HG03575 (cell line): ENCODE data around the gene MRPL11.
"Not testable (repeated sequence)": the region's sequence is repeated elsewhere in the genome, so short reads cannot be mapped to it uniquely, and the experiment has no call there.

Source experiments
- ATAC-seq: cut with Tn5 transposase; IDR thresholded peaks from one replicate; pipeline ENCODE4 v1.9.1; 2021; ENCODE audit not compliant: unreplicated experiment, insufficient number of reproducible peaks, low FRiP score; ENCODE audit errors: extremely low read depth

The MRPL11 gene

GRCh38 chr11:66468691-66469090 is 30.0 kb upstream of the MRPL11 start:
- ATAC-seq, result no peak

DNA sequence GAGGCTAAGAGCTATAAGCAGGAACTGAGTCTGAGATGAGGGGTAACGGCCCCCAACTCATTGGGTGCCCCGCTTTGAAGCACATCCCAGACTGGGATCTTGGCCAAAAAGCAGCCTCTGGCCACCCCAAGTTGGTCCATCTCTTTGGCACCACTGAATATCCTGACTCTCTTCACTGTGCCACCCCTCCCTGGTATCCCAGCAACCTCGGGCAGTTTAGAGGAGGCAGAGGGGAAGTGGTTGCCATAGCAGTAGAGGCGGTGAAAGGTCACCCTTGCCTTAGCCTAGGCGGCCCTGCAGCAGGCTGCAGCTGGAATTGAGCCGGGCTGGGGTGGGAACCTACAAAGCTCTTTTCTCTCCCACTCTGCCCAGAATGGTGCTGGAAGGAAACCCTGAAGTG is 29.1 kb upstream of the MRPL11 start:
- ATAC-seq, result no peak

- no peak for ATAC-seq
These were observed 28.5 kb upstream of the MRPL11 start for GRCh38 chr11:66467034-66467659.

DNA sequence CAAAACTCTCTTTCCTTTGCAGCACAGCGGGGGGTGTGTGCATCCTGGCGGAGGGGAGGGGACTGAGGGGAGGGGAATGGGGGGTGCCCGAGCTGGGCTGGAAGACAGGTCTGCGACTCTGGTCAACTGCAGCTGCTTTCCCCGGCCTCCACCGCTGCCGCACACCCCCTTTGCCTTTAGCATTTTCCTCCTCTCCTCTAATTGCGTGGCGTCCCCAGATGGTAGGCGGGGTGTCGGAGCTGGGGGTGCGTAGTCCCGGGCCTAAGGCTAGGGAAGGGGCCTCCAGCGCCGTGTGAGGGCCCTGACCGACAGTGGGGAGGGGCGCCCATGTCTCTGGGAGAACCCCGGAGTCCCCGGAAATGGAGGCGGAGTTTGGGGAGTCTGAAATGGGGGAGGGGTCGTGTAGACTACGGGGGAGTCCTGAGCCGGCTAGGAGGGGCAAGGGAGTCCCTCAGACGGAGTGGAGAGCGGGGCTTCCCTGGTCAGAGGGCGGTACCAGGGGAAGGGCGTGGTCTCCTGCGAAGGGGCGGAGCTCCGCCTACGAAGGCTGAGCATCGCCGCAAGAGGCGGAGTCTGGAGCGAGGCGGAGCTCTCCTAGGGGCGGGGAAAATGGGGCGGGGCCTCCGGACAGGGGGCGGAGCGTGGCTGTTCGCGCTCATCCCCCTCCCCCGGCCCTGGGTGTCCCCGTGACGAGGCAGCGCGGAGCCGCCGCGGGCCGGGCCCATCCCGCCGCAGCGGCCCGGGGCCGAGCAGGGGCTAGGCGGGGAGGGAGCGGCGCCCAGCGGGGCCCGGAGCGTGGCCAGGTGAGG is 27.8 kb upstream of the MRPL11 start, which contains the start of gene PELI3:
Gene PELI3 (plus strand): TSS at position 681 of the 809 bp plus-strand sequence. CDS start 1,224 bp downstream, outside the sequence.
- no peak for ATAC-seq

DNA sequence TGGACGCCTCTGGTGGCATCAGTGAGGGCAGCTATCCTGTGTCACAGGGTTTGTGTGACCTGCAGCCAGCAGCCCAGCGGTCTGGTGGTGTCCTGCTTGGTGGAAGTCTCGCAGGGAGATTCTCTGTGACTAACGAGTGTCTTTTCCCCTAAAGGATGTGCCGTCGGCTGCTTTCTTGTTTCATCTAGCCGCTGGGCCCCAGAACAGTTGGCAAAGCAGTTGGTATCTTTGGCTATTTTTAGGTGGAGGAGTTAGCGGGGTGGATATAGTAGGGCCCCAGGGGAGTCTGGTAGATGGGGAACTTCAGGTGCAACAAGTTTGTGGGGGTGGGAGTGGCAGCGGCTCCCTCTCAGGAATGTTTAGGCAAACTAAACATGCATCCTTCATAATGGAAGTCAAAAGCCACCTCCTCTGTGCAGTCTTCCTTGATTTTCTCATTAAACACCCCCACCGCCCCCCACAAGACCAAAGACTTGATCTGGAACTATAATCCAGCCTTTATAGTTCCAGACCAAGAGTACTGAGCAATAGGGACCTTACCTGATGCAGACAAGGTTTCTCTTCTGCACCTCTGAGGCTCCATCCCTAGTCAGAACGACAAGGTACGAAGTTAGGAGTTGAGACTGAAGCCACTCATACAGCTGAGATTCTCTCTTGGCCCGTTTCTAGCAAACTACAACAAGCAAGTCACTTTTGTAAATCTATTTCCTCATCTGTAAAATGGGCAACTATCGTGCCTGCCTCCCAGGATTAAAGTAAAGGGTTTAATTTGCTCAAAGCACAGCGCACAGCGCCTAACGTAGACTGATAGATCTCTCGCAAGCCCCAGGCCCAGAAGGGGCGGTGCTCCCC is 27.0 kb upstream of the MRPL11 start:
- ATAC-seq, result no peak

- ATAC-seq, result no peak
These were observed 26.3 kb upstream of the MRPL11 start for GRCh38 chr11:66464916-66465315.

DNA sequence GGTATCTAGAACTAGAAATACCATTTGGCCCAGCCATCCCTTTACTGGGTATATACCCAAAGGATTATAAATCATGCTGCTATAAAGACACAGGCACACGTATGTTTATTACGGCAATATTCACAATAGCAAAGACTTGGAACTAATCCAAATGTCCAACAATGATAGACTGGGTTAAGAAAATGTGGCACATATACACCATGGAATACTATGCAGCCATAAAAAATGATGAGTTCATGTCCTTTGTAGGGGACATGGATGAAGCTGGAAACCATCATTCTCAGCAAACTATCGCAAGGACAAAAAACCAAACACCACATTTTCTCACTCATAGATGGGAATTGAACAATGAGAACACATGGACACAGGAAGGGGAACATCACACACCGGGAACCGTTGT is 25.5 kb upstream of the MRPL11 start:
- not testable (repeated sequence) for ATAC-seq

DNA sequence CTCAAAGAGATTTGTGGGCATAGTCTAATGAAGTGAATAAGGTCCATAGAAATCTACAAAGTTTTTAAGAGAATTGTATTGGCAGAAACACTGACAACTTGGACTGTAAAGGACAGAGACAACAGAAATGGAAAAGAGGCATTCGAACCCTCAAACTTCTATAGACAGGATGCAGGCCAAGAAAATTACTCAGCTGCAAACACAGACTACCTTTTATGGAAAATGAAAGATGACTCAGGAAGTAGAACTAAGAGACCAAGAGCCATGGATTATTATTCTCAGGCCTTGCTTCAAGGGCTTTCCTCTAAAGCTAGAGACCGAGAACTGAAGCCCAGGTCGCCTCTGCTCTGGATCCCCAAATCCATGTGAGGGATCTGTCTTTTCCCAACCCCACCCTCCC is 24.3 kb upstream of the MRPL11 start:
- ATAC-seq, result no peak

DNA sequence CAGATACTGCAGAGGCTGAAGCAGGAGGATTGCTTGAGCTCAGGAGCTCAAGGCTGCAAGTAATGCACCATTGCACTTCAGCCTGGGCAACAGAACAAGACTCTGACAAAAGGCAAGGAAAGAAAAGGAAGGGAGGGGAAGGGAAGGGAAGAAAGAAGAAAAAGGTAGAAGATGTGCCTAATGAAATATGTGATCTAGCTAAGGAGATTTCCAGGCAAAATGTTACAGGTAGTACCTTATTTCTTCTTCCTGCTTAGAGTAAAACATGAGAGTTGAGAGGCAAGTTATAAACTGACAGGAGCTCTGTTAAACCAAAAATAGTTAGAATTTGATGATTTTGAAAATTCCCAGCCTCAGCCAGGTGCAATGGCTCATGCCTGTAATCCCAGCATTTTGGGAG is 23.4 kb upstream of the MRPL11 start:
- no peak for ATAC-seq

DNA sequence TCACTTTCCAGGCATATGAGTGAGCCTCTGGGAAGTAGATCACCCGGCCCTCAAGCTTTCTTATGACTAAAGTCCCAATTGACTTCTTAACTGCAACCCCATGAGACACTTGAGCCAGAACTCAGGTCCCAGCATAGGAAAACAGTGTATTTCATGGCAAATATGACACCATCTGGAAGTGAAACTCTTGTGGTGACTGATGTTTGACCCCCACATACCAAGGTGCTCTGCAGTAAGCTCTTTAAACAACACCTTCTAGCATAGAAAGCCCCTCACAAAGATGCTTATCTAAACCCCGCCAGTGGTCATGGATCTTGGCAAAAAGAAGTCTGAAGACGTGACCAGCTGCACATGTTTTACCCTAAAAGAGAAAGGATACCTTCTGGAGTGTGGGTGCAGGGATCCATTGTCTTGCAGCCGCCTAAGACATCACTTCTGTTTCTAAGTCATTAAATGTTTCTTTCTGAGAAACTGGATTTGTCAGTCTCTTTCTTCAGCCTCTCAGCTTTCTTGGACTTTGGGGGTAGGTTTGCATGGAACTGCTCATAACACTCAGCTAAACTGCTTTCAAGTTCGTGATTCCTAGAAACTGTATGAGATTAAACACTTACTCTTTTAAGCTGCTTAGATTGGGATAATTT is 20.6 kb upstream of the MRPL11 start:
- ATAC-seq, result no peak

DNA sequence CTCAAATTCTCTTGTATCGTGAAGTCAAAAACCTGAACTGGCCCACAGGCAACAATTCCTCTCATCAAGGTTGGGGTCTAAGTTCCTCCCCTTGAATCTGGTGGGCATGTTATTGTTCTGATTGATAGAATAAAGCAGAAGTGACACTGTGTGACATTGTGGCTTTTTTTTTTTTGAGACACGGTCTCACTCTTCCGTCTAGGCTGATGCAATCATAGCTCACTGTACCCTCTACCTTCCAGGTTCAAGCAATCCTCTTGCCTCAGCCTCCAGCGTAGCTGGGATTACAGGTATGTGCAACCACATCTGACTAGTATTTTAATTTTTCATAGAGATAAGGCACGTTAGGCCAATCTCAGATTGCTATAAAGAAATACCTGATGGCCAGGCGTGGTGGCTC is 19.2 kb upstream of the MRPL11 start:
- ATAC-seq, result no peak

GRCh38 chr11:66454828-66455227 is 16.2 kb upstream of the MRPL11 start:
- ATAC-seq, result no peak

GRCh38 chr11:66454247-66454646 is 15.6 kb upstream of the MRPL11 start:
- ATAC-seq, result no peak

DNA sequence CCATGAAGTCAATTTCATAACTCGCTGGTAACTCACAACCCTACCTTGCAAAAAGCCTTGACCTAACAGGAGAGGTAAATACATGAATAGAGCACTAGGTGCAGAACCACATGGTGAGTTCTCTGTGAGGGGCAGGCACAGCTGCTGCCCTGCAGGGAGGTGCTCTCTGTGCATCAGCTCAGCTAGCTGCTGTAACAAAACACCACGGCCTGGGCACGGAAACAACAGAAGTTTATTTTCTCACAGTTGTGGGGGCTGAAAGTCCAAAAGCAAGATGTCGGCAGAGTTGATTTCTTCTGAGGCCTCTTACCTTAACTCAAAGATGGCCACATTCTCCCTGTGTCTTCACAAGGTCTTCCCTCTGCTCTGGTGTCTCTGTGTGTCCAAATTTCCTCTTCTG is 13.0 kb upstream of the MRPL11 start:
- ATAC-seq, result no peak

GRCh38 chr11:66450560-66450959 is 11.9 kb upstream of the MRPL11 start:
- ATAC-seq, result no peak

DNA sequence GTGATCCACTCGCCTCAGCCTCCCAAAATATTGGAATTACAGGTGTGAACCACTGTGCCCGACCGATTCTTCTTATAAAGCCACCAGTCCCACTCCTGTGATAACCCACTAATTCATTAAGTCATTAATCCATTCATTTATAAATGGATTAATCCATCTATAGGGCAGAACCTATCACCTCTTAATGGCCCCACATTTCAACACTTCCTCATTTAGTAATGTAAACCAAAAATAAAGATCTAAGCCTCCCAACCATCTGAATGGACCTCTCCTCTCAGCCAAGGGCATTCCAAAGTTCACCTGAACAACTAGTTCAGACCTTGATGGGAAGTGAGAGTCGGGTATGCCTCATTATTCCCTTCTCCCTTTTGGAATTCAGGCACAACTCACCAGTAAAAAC is 9.9 kb upstream of the MRPL11 start:
- no peak for ATAC-seq

DNA sequence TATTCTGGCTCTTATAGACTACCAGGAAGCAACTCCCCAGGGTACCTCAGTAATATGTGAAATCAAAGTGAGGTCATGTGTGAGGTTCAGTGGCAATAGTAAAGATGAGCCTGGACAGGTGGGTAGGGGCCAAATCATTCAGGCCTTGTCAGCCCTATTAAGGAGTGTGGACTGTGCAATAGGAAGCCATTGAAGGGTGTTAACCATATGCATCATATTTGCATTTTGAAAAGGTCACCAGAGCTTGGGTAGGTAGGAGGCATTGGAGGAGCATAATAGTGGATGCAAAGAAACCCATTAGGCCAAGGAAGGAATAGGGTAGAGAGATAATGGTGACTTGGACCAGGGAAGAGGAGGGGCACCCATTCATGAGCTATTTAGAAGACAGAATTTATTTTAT is 8.4 kb upstream of the MRPL11 start:
- ATAC-seq, result no peak

GRCh38 chr11:66443602-66444001 is 5.0 kb upstream of the MRPL11 start:
- no peak for ATAC-seq

DNA sequence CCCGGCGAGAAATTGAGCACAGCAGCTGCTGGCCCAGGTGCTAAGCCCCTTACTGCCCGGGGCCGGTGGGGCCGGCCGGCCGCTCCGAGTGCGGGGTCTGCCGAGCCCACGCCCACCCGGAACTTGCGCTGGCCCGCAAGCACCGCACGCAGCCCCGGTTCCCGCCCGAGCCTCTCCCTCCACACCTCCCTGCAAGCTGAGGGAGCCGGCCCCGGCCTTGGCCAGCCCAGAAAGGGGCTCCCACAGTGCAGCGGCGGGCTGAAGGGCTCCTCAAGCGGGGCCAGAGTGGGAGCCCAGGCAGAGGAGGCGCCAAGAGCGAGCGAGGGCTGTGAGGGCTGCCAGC is 2.3 kb upstream of the MRPL11 start:
- not testable (repeated sequence) for ATAC-seq
